Body of pancreas (tissue), 4 donors: Measurements from ENCODE around the gene TNRC6A.
"Not testable (repeated sequence)": the region's sequence is repeated elsewhere in the genome, so short reads cannot be mapped to it uniquely, and the experiment has no call there.

Source experiments
- CTCF ChIP-seq, 7 experiments: fragments of 450-650 bp in 4 of 7; fragments of 200-600 bp in 3 of 7; sonication (generic) in 3 of 7; IDR thresholded peaks; one replicate each; pipeline ENCODE4 v1.5.1; 2016 to 2019; ENCODE audit warnings: antibody characterized with exemption in 7 of 7
- POLR2A ChIP-seq, 3 donors: fragments of 450-650 bp; IDR thresholded peaks; one replicate each; pipeline ENCODE4 v1.6.1; 2016; ENCODE audit warnings: antibody characterized with exemption in 3 of 3, mild to moderate bottlenecking in 2 of 3

DNA sequence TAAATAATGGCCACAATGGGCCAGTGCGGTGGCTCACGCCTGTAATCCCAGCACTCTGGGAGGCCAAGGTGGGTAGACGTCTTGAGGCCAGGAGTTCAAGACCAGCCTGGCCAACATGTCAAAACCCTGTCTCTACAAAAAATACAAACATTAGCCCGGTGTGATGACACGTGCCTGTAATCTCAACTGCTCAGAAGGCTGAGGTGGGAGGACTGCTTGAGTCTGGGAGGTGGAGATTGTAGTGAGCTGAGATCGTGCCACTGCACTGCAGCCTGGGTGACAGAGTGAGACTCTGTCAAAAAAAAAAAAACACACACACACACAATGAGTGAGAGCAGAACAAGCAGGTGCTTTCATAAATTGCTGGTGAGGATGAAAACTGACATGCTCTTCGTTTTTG lies 21.7 kb upstream of the TNRC6A start:
- TF ChIP-seq CTCF, POLR2A (IDR thresholded peaks at IDR 0.05): not testable (repeated sequence)
